H9 (cell line): ENCODE results near the gene RNF167. TPM values are rescaled to one million over a fixed set of nuclear protein-coding genes. Genes with fewer than 3 reads are reported as not detected.

Source experiments
- DNase-seq: peaks from one replicate; pipeline ENCODE4 v3.0.0-alpha.2; 2017
- H2AFZ ChIP-seq: one replicate; pipeline ENCODE4 v1.6.1; 2013; ENCODE audit warnings: mild to moderate bottlenecking, low read length, control low read depth, moderate library complexity
- H2AK5ac ChIP-seq: 2 replicates; pipeline ENCODE4 v1.6.1; 2013; ENCODE audit warnings: low read length, control low read depth, mixed read lengths; ENCODE audit not compliant: insufficient read length
- H2BK120ac ChIP-seq: one replicate; pipeline ENCODE4 v1.6.1; 2013; ENCODE audit warnings: low read depth, mild to moderate bottlenecking, low read length, control low read depth, inconsistent platforms; ENCODE audit not compliant: poor library complexity, severe bottlenecking
- H2BK12ac ChIP-seq: 2 replicates; pipeline ENCODE4 v1.6.1; 2013; ENCODE audit warnings: low read length, control low read depth, mixed read lengths, low read depth; ENCODE audit not compliant: insufficient read length
- H2BK15ac ChIP-seq: 2 replicates; pipeline ENCODE4 v1.6.1; 2013; ENCODE audit warnings: low read depth, low read length, control low read depth
- H2BK20ac ChIP-seq: one replicate; pipeline ENCODE4 v1.6.1; 2013; ENCODE audit warnings: low read depth, mild to moderate bottlenecking, low read length, control low read depth, inconsistent platforms; ENCODE audit not compliant: poor library complexity, severe bottlenecking
- H2BK5ac ChIP-seq: 2 replicates; pipeline ENCODE4 v1.6.1; 2013; ENCODE audit warnings: low read length, control low read depth, mixed read lengths; ENCODE audit not compliant: insufficient read length
- H3K14ac ChIP-seq: 2 replicates; pipeline ENCODE4 v1.6.1; 2013; ENCODE audit warnings: low read length, control low read depth; ENCODE audit not compliant: insufficient read depth
- H3K18ac ChIP-seq: 2 replicates; pipeline ENCODE4 v1.6.1; 2013; ENCODE audit warnings: low read depth, mild to moderate bottlenecking, mixed read lengths, low read length, control low read depth; ENCODE audit not compliant: insufficient read length
- H3K23ac ChIP-seq: 2 replicates; pipeline ENCODE4 v1.6.1; 2013; ENCODE audit warnings: low read length, control low read depth, mixed read lengths, low read depth; ENCODE audit not compliant: insufficient read length
- H3K23me2 ChIP-seq: 2 replicates; pipeline ENCODE4 v1.6.1; 2013; ENCODE audit warnings: low read depth, mild to moderate bottlenecking, mixed read lengths, low read length, control low read depth; ENCODE audit not compliant: insufficient read length, poor library complexity, severe bottlenecking
- H3K27ac ChIP-seq: 2 replicates; pipeline ENCODE4 v1.5.1; 2013; ENCODE audit warnings: low read length, control low read depth, mixed read lengths, low read depth; ENCODE audit not compliant: insufficient read length
- H3K27me3 ChIP-seq: 2 replicates; pipeline ENCODE4 v1.6.1; 2013; ENCODE audit warnings: low read length, control low read depth, inconsistent platforms; ENCODE audit not compliant: insufficient read depth
- H3K4ac ChIP-seq: 2 replicates; pipeline ENCODE4 v1.6.1; 2013; ENCODE audit warnings: low read depth, mild to moderate bottlenecking, control low read depth, inconsistent platforms, low read length, moderate library complexity
- H3K4me1 ChIP-seq: 2 replicates; pipeline ENCODE4 v1.6.1; 2013; ENCODE audit warnings: low read length, control low read depth, inconsistent platforms; ENCODE audit not compliant: insufficient read depth
- H3K4me2 ChIP-seq: 2 replicates; pipeline ENCODE4 v1.6.1; 2013; ENCODE audit warnings: low read length, control low read depth, mixed read lengths; ENCODE audit not compliant: insufficient read length, insufficient read depth
- H3K56ac ChIP-seq: 2 replicates; pipeline ENCODE4 v1.6.1; 2013; ENCODE audit warnings: low read depth, mild to moderate bottlenecking, mixed read lengths, low read length, control low read depth; ENCODE audit not compliant: insufficient read length
- H3K79me1 ChIP-seq: 2 replicates; pipeline ENCODE4 v1.6.1; 2013; ENCODE audit warnings: low read depth, mild to moderate bottlenecking, moderate library complexity, low read length, control low read depth, inconsistent platforms; ENCODE audit not compliant: insufficient read depth, poor library complexity, severe bottlenecking
- H3K79me2 ChIP-seq: 2 replicates; pipeline ENCODE4 v1.6.1; 2013; ENCODE audit warnings: low read length, control low read depth, inconsistent platforms; ENCODE audit not compliant: insufficient read depth
- H3K9ac ChIP-seq: 2 replicates; pipeline ENCODE4 v1.6.1; 2013; ENCODE audit warnings: low read length, control low read depth, mixed read lengths; ENCODE audit not compliant: insufficient read length; ENCODE audit errors: extremely low read depth
- H3K9me3 ChIP-seq: one replicate; pipeline ENCODE4 v1.6.1; 2013; ENCODE audit warnings: low read depth, low read length, inconsistent platforms; ENCODE audit not compliant: control insufficient read depth
- H3T11ph ChIP-seq: one replicate; pipeline ENCODE4 v1.6.1; 2013; ENCODE audit warnings: mild to moderate bottlenecking, low read length, control low read depth, inconsistent platforms
- H4K20me1 ChIP-seq: one replicate; pipeline ENCODE4 v1.6.1; 2013; ENCODE audit not compliant: control insufficient read depth, insufficient read length, insufficient read depth
- H4K5ac ChIP-seq: 2 replicates; pipeline ENCODE4 v1.6.1; 2013; ENCODE audit warnings: low read depth, mild to moderate bottlenecking, mixed read lengths, low read length, control low read depth; ENCODE audit not compliant: insufficient read length
- H4K8ac ChIP-seq: replicated peaks from 2 replicates; pipeline ENCODE4 v1.6.1; 2013; ENCODE audit warnings: low read length, control low read depth, mixed read lengths, low read depth; ENCODE audit not compliant: insufficient read length
- H4K91ac ChIP-seq: 2 replicates; pipeline ENCODE4 v1.6.1; 2013; ENCODE audit warnings: low read depth, mild to moderate bottlenecking, moderate library complexity, mixed read lengths, low read length, control low read depth; ENCODE audit not compliant: insufficient read length
- H3K27ac Mint-ChIP-seq, 3 experiments: 2 replicates in 2 of 3; 3 replicates in 1 of 3; pipeline ENCODE4 v1.8.0; 2020 to 2021; ENCODE audit warnings: mixed read lengths in 3 of 3, mild to moderate bottlenecking in 1 of 3, moderate library complexity in 1 of 3
- H3K27me3 Mint-ChIP-seq: 2 replicates; pipeline ENCODE4 v1.8.0; 2021; ENCODE audit warnings: low read depth, mild to moderate bottlenecking, moderate library complexity, mixed read lengths
- H3K36me3 Mint-ChIP-seq, 3 experiments: 2 replicates in 2 of 3; 3 replicates in 1 of 3; pipeline ENCODE4 v1.8.0; 2020 to 2021; ENCODE audit warnings: low read depth in 3 of 3, mixed read lengths in 3 of 3; ENCODE audit not compliant: insufficient read depth in 1 of 3
- H3K4me1 Mint-ChIP-seq, 2 experiments: 2 replicates each; pipeline ENCODE4 v1.8.0; 2020; ENCODE audit warnings: mixed read lengths in 2 of 2
- H3K4me3 Mint-ChIP-seq, 2 experiments: 2 replicates in 1 of 2; 3 replicates in 1 of 2; pipeline ENCODE4 v1.8.0; 2020 to 2021; ENCODE audit warnings: mild to moderate bottlenecking in 2 of 2, mixed read lengths in 2 of 2, moderate library complexity in 1 of 2
- H3K9me3 Mint-ChIP-seq, 2 experiments: 2 replicates in 1 of 2; 3 replicates in 1 of 2; pipeline ENCODE4 v1.8.0; 2020; ENCODE audit warnings: mild to moderate bottlenecking in 2 of 2, mixed read lengths in 2 of 2, moderate library complexity in 1 of 2
- WGBS: extraction: QIAGEN DNeasy Blood & Tissue Kit; methylation state at CpG from one replicate; pipeline ENCODE4 v1.1.7; 2013; ENCODE audit warnings: missing lambda C conversion rate, low lambda C conversion rate, mixed read lengths; ENCODE audit not compliant: insufficient read length; ENCODE audit errors: extremely low coverage; 5-methylcytosine and 5-hydroxymethylcytosine counted together
- total RNA-seq: library from RNA; stranded (reverse); gene quantifications from 2 replicates; pipeline ENCODE4 v1.2.1, GENCODE V29; 2021
- TF ChIP-seq, protein P1 (sequence below): fragments of 200-600 bp; sonication (generic); conservative IDR thresholded peaks from 3 replicates; pipeline ENCODE4 v1.8.0; 2021; ENCODE audit warnings: antibody characterized with exemption, mild to moderate bottlenecking

Gene RNF167
- total RNA-seq, 1 experiment from 2014 or later: 134 TPM

DNA sequence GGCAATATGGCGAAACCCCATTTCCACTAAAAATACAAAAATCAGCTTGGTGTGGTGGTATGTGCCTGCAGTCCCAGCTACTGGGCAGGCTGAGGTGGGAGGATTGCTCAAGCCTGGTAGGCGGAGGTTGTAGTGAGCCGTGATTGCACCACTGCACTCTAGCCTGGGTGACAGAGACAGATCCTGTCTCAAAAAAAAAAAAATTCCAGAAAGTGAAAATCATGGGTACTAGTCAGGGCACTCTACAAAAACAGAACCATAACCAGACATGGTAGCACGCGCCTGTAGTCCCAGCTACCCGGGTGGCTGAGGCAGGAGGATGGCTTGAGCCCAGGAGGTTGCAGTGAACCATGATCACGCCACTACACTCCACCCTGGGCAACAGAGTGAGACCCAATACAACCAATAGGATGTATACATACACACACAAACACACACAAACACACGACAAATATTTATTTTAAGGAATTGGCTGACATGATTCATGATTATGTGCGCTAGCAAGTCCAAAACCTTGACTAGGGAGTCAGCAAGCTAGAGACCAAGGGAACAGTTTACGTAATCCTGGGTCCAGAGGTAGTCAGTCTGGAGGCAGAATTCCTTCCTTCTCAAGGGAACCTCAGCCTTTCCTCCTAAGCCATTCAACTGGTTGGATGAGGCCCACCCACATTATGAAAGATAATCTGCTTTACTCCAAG, 19.6 kb upstream of the RNF167 start:
- Mint-ChIP-seq H3K4me1 (peaks cover 7% of the 10 kb centered on the region in 2 experiments), H3K27ac (no peak overlapping the region), H3K27me3 (no peaks in the 10 kb centered on the region; the same call in 1 of the 2 replicates), H3K36me3 (no peaks in the 10 kb centered on the region), H3K9me3 (no peaks in the 10 kb centered on the region), H3K4me3 (no peak overlapping the region)
- TF ChIP-seq, protein P1, sequence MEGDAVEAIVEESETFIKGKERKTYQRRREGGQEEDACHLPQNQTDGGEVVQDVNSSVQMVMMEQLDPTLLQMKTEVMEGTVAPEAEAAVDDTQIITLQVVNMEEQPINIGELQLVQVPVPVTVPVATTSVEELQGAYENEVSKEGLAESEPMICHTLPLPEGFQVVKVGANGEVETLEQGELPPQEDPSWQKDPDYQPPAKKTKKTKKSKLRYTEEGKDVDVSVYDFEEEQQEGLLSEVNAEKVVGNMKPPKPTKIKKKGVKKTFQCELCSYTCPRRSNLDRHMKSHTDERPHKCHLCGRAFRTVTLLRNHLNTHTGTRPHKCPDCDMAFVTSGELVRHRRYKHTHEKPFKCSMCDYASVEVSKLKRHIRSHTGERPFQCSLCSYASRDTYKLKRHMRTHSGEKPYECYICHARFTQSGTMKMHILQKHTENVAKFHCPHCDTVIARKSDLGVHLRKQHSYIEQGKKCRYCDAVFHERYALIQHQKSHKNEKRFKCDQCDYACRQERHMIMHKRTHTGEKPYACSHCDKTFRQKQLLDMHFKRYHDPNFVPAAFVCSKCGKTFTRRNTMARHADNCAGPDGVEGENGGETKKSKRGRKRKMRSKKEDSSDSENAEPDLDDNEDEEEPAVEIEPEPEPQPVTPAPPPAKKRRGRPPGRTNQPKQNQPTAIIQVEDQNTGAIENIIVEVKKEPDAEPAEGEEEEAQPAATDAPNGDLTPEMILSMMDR: no peak
- Histone ChIP-seq H3K9ac (no peak overlapping the region), H3K79me2 (no peaks in the 10 kb centered on the region), H3K9me3 (no peaks in the 10 kb centered on the region), H2BK120ac (no peak overlapping the region), H3K23ac (no peak overlapping the region), H3K79me1 (no peaks in the 10 kb centered on the region), H2BK15ac (no peak overlapping the region), H3K4me1 (peaks cover 3% of the 10 kb centered on the region; the same call in 1 of the 2 replicates), H3K14ac (no peak overlapping the region), H3K23me2 (no peaks in the 10 kb centered on the region), H4K8ac (no peak overlapping the region), H2BK12ac (no peak overlapping the region), H4K20me1 (no peaks in the 10 kb centered on the region), H2BK20ac (no peak overlapping the region), H2AK5ac (no peak overlapping the region), H4K91ac (no peak overlapping the region), H3K18ac (no peak overlapping the region), H3K56ac (no peak overlapping the region), H2BK5ac (no peak overlapping the region), H3T11ph (no peak overlapping the region), H2AFZ (no peak overlapping the region), H3K27ac (no peak overlapping the region), H3K4me2 (no peak overlapping the region), H4K5ac (no peak overlapping the region), H3K27me3 (no peaks in the 10 kb centered on the region), H3K4ac (no peak overlapping the region)
- WGBS: no CpG with 5 or more reads among the region's 10 CpGs
- no peak for DNase-seq
